ENCODE results near the gene KLHL33.

DNA sequence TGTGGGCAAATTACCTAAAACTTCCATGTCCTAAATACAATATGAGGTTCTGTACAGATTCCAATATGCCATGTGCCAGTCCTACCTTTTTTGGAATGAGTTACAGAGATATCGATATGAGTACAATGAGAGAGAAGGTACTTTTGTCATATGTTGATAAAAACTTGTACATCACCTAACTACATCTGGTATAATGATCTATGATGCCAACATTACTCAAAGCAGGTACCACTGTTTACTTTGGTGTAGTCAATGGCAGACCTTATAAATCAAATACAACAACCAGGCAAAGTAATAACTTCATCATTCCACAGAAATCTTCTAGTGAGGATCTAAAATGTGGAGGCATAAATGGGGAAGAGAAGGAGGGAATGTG lies 35.4 kb downstream of the KLHL33 start:
- TF ChIP-seq, protein P1, sequence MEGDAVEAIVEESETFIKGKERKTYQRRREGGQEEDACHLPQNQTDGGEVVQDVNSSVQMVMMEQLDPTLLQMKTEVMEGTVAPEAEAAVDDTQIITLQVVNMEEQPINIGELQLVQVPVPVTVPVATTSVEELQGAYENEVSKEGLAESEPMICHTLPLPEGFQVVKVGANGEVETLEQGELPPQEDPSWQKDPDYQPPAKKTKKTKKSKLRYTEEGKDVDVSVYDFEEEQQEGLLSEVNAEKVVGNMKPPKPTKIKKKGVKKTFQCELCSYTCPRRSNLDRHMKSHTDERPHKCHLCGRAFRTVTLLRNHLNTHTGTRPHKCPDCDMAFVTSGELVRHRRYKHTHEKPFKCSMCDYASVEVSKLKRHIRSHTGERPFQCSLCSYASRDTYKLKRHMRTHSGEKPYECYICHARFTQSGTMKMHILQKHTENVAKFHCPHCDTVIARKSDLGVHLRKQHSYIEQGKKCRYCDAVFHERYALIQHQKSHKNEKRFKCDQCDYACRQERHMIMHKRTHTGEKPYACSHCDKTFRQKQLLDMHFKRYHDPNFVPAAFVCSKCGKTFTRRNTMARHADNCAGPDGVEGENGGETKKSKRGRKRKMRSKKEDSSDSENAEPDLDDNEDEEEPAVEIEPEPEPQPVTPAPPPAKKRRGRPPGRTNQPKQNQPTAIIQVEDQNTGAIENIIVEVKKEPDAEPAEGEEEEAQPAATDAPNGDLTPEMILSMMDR (IDR thresholded peaks at IDR 0.05), result no peak
- TF ChIP-seq EP300 (IDR thresholded peaks at IDR 0.05; ENCODE audit: low read depth), result no peak
- TF ChIP-seq POLR2A (IDR thresholded peaks at IDR 0.05), result no peak
- TF ChIP-seq POLR2AphosphoS5 (IDR thresholded peaks at IDR 0.05), result no peak
